Transverse colon (tissue), 4 donors: Measurements from ENCODE around the gene TOR4A. TPM values are rescaled to one million over a fixed set of nuclear protein-coding genes. Genes with fewer than 3 reads are reported as not detected.

Source experiments
- DNase-seq: peaks from one replicate; pipeline ENCODE4 v3.0.0-alpha.2; 2019
- H3K27ac ChIP-seq, 4 donors: fragments of 200-600 bp; sonication (generic); 2 replicates each; pipeline ENCODE4 v1.5.1; 2016 to 2018; ENCODE audit warnings: inconsistent platforms in 4 of 4
- H3K27me3 ChIP-seq: fragments of 200-600 bp; sonication (generic); 2 replicates; pipeline ENCODE4 v1.5.1; 2017; ENCODE audit warnings: inconsistent platforms
- H3K36me3 ChIP-seq, 4 donors: fragments of 200-600 bp; sonication (generic); 2 replicates each; pipeline ENCODE4 v1.5.1; 2017 to 2019; ENCODE audit warnings: inconsistent platforms in 4 of 4
- H3K4me1 ChIP-seq, 4 donors: fragments of 200-600 bp; sonication (generic); 2 replicates each; pipeline ENCODE4 v1.5.1; 2017 to 2020; ENCODE audit warnings: inconsistent platforms in 4 of 4
- H3K4me3 ChIP-seq, 4 donors: fragments of 200-600 bp; sonication (generic); 1 replicate in 1 of 4; 2 replicates in 3 of 4; pipeline versions ENCODE4 v1.5.1 to v1.6.1; 2017 to 2019; ENCODE audit warnings: inconsistent platforms in 4 of 4
- H3K9me3 ChIP-seq, 2 donors: fragments of 200-600 bp; sonication (generic); 2 replicates each; pipeline ENCODE4 v1.5.1; 2017 to 2019; ENCODE audit warnings: inconsistent platforms in 2 of 2
- EP300 ChIP-seq: sonication (generic); formaldehyde crosslinking; IDR thresholded peaks from one replicate; pipeline ENCODE4 v1.6.1; 2017; ENCODE audit warnings: antibody characterized with exemption, low read depth
- POLR2A ChIP-seq: fragments of 450-650 bp; IDR thresholded peaks from one replicate; pipeline ENCODE4 v1.6.1; 2016; ENCODE audit warnings: antibody characterized with exemption, mild to moderate bottlenecking, moderate library complexity
- POLR2AphosphoS5 ChIP-seq, 3 donors: sonication (generic); formaldehyde crosslinking; IDR thresholded peaks; one replicate each; pipeline ENCODE4 v1.6.1; 2016; ENCODE audit warnings: antibody characterized with exemption in 3 of 3
- WGBS, 2 donors: methylation state at CpG; one replicate each; pipeline ENCODE4 v1.1.5; 2018; ENCODE audit warnings: low coverage in 1 of 2; 5-methylcytosine and 5-hydroxymethylcytosine counted together
- in situ Hi-C, 4 donors: fragments of 200-750 bp; cut with MboI; loops; one replicate each; pipeline versions ENCODE4 v1.15.0 to v1.15.1; 2017; ENCODE audit warnings: low sequenced_read_pairs in 3 of 4, low pct_ligation_motif_present in 1 of 4, low pct_unique_long_range_greater_than_20kb in 1 of 4
- intact Hi-C: fragments of 100-400 bp; cut with DNase I; formaldehyde crosslinking; loops from one replicate; pipeline ENCODE4 v1.15.1; 2023; ENCODE audit warnings: low total_unique reads
- total RNA-seq, 4 donors: library from RNA; depleted of rRNA; stranded (reverse); fragments of >200 nt; gene quantifications; one replicate each; pipeline ENCODE4 v1.1.0, GENCODE V29; 2016
- TF ChIP-seq, protein P1 (sequence below), 5 experiments: fragments of 200-600 bp in 3 of 5; fragments of 450-650 bp in 2 of 5; sonication (generic) in 3 of 5; IDR thresholded peaks; 1 replicate in 2 of 5; 2 replicates in 3 of 5; pipeline ENCODE4 v1.5.1; 2016 to 2017; ENCODE audit warnings: antibody characterized with exemption in 5 of 5, inconsistent platforms in 3 of 5, mild to moderate bottlenecking in 2 of 5, moderate library complexity in 1 of 5

The TOR4A gene
- total RNA-seq, 4 donors from 2014 or later: 49.2 to 121 (median 71.7) TPM

DNA sequence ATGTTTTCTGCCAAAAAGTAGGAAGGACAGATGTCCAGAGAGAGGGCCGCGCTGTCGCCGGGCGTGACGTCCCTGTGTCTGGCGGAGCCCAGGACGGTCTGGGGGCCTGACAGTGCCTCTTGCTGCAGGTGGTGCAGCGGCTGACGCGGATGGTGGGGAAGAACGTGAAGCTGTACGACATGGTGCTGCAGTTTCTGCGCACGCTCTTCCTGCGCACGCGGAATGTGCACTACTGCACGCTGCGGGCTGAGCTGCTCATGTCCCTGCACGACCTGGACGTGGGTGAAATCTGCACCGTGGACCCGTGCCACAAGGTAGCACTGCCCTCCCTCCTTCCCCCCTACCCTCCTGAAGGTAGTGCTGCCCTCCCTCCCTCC lies 14.6 kb upstream of the TOR4A start:
- intact Hi-C loops (no loop called here), in situ Hi-C loops (no loop called here)
- 89% methylated on average over 16 to 24 of the region's 24 CpGs for WGBS, 2 donors
- no peak for DNase-seq
- TF ChIP-seq POLR2A: no peak
- TF ChIP-seq POLR2AphosphoS5 (IDR thresholded peaks at IDR 0.05): no peak
- no peak for TF ChIP-seq EP300
- TF ChIP-seq, protein P1, sequence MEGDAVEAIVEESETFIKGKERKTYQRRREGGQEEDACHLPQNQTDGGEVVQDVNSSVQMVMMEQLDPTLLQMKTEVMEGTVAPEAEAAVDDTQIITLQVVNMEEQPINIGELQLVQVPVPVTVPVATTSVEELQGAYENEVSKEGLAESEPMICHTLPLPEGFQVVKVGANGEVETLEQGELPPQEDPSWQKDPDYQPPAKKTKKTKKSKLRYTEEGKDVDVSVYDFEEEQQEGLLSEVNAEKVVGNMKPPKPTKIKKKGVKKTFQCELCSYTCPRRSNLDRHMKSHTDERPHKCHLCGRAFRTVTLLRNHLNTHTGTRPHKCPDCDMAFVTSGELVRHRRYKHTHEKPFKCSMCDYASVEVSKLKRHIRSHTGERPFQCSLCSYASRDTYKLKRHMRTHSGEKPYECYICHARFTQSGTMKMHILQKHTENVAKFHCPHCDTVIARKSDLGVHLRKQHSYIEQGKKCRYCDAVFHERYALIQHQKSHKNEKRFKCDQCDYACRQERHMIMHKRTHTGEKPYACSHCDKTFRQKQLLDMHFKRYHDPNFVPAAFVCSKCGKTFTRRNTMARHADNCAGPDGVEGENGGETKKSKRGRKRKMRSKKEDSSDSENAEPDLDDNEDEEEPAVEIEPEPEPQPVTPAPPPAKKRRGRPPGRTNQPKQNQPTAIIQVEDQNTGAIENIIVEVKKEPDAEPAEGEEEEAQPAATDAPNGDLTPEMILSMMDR (IDR thresholded peaks at IDR 0.05): no peak
- H3K27ac ChIP-seq: no peak overlapping the region
- peaks cover 0 to 34% (median 8%) of the 10 kb centered on the region in 4 donors for H3K36me3 ChIP-seq
- H3K4me3 ChIP-seq: no peak overlapping the region
- H3K27me3 ChIP-seq: no peaks in the 10 kb centered on the region
- H3K4me1 ChIP-seq: peaks cover 0 to 3% (median 2%) of the 10 kb centered on the region in 4 donors
- no peaks in the 10 kb centered on the region for H3K9me3 ChIP-seq

DNA sequence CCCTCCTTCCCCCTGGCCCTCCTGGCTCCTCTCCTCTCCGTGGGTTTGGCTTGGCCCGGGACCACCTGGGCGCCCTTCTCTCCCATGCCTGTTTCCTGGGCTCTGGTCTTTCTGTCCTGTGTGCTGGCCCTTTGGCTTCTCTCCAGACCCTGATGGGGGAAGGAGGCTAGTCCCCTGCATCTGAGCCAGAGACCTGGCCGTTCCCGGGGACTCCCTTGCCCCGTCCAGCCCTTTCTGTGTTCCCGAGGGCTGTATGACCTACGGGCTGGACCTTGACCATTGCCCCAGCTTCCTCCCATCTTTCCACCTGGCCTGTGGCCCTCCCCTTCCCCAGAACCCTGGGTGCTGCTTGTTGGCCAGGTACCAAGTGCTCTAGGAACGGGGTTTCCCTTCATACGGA lies 14.0 kb upstream of the TOR4A start:
- H3K4me3 ChIP-seq: no peak overlapping the region
- in situ Hi-C loops (no loop called here), intact Hi-C loops (no loop called here)
- peaks cover 0 to 35% (median 8%) of the 10 kb centered on the region in 4 donors for H3K36me3 ChIP-seq
- 83% methylated on average over 10 of the region's 10 CpGs; no CpG with 5 or more reads in 1 of the 2 donors for WGBS, 2 donors
- peaks cover under 1 to 9% (median 8%) of the 10 kb centered on the region in 4 donors for H3K4me1 ChIP-seq
- no peak for DNase-seq
- H3K9me3 ChIP-seq: no peaks in the 10 kb centered on the region
- TF ChIP-seq POLR2A: no peak
- no peak for TF ChIP-seq EP300
- no peak for TF ChIP-seq POLR2AphosphoS5 (IDR thresholded peaks at IDR 0.05)
- TF ChIP-seq, protein P1 (IDR thresholded peaks at IDR 0.05): no peak
- H3K27ac ChIP-seq: no peak overlapping the region
- H3K27me3 ChIP-seq: no peaks in the 10 kb centered on the region

DNA sequence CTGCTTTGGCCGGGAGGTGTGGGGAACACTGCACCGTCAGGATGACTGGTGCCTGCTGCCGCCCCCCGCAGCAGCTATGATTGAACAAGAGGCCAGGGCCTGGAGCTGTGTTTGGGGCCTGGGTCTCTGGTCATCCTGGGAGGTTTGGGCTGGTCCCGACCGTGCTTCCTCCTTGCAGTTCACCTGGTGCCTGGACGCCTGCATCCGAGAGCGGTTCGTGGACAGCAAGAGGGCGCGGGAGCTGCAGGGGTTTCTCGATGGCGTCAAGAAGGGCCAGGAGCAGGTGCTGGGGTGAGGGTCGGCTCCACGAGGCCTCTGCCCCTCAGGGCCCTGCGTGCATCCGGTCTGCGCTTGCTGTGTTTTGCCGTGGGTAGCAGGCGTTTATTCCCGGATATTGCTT lies 13.5 kb upstream of the TOR4A start:
- H3K4me1 ChIP-seq: peaks cover 6 to 15% (median 14%) of the 10 kb centered on the region in 4 donors
- no peak for DNase-seq
- intact Hi-C loops (no loop called here), in situ Hi-C loops (no loop called here)
- H3K27ac ChIP-seq: no peak overlapping the region
- H3K36me3 ChIP-seq: peaks cover 0 to 31% (median 8%) of the 10 kb centered on the region in 4 donors
- no peak overlapping the region for H3K4me3 ChIP-seq
- no peaks in the 10 kb centered on the region for H3K27me3 ChIP-seq
- 94 to 98% methylated on average over 9 to 22 of the region's 22 CpGs for WGBS, 2 donors
- TF ChIP-seq, protein P1 (IDR thresholded peaks at IDR 0.05): no peak
- no peak for TF ChIP-seq POLR2AphosphoS5 (IDR thresholded peaks at IDR 0.05)
- no peak for TF ChIP-seq EP300
- TF ChIP-seq POLR2A: no peak
- H3K9me3 ChIP-seq: no peaks in the 10 kb centered on the region

DNA sequence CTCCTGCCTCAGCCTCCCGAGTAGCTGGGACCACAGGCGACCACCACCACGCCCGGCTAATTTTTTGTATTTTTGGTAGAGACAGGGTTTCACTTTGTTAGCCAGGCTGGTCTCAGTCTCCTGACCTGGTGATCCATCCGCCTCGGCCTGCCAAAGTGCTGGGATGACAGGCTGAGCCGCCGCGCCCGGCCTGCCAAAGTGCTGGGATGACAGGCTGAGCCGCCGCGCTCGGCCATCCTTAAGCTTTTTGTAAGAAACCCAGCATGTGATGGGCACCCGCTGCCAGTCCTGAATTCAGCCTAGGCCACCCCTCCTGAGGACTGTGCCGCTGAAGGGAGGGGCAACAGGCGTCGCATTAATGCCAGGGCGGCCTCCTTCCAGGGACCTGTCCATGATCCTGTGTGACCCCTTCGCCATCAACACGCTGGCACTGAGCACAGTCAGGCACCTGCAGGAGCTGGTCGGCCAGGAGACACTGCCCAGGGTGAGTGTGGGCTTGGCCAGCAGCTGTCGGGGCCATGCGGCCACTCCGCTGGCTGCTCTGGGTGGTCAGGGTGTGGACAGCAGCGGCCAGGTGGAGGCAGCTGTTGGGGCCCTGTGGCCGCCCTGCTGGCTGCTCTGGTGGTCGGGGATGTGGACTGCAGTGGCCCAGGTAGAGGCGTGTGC lies 11.9 kb upstream of the TOR4A start:
- TF ChIP-seq POLR2A: no peak
- Histone ChIP-seq H3K27me3 (no peaks in the 10 kb centered on the region), H3K27ac (no peak overlapping the region), H3K36me3 (peaks cover 0 to 28% (median 8%) of the 10 kb centered on the region in 4 donors), H3K4me3 (no peak overlapping the region), H3K9me3 (no peaks in the 10 kb centered on the region), H3K4me1 (peaks cover 13 to 24% (median 22%) of the 10 kb centered on the region in 4 donors)
- DNase-seq: no peak
- WGBS, 2 donors: 91% methylated on average over 29 of the region's 29 CpGs; no CpG with 5 or more reads in 1 of the 2 donors
- in situ Hi-C loops (no loop called here), intact Hi-C loops (no loop called here)

DNA sequence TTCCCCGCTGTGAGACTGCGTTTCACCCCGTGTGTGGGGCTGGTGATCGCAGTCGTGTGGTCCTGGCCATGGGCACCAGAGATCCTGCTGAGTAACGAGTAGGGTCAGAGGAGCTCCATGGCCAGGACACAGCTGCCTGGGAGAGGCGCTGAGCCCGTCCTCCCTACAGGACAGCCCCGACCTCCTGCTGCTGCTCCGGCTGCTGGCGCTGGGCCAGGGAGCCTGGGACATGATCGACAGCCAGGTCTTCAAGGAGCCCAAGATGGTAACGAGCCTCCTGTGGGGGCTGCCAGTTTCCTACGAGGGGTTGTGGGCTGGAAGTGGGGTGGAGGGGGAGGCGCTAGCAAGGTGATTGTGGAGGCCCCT lies 11.4 kb upstream of the TOR4A start:
- in situ Hi-C loops (no loop called here), intact Hi-C loops (no loop called here)
- H3K36me3 ChIP-seq: peaks cover 0 to 28% (median 8%) of the 10 kb centered on the region in 4 donors
- peaks cover 13 to 24% (median 22%) of the 10 kb centered on the region in 4 donors for H3K4me1 ChIP-seq
- H3K4me3 ChIP-seq: no peak overlapping the region
- no peaks in the 10 kb centered on the region for H3K9me3 ChIP-seq
- TF ChIP-seq POLR2A (no peak), EP300 (no peak), POLR2AphosphoS5 (IDR thresholded peaks at IDR 0.05) (no peak)
- TF ChIP-seq, protein P1 (IDR thresholded peaks at IDR 0.05): no peak
- 93% methylated on average over 14 of the region's 15 CpGs; no CpG with 5 or more reads in 1 of the 2 donors for WGBS, 2 donors
- H3K27me3 ChIP-seq: no peaks in the 10 kb centered on the region
- H3K27ac ChIP-seq: no peak overlapping the region
- no peak for DNase-seq
